Neural progenitor cell (in vitro differentiated cells): Measurements from ENCODE around the gene POGLUT2. TPM values are rescaled to one million over a fixed set of nuclear protein-coding genes. Genes with fewer than 3 reads are reported as not detected.

Source experiments
- DNase-seq: peaks from one replicate; pipeline ENCODE4 v3.0.0-alpha.2; 2016; ENCODE audit warnings: low spot score
- H2AFZ ChIP-seq: fragments of 200-600 bp; sonication (generic); replicated peaks from 2 replicates; pipeline ENCODE4 v1.6.1; 2016; ENCODE audit warnings: antibody characterized with exemption
- H3F3A ChIP-seq: fragments of 200-600 bp; sonication (generic); 2 replicates; pipeline ENCODE4 v1.6.1; 2016; ENCODE audit warnings: antibody characterized with exemption, low read depth
- H3K27ac ChIP-seq: fragments of 200-600 bp; sonication (generic); 2 replicates; pipeline ENCODE4 v1.5.1; 2016; ENCODE audit warnings: mild to moderate bottlenecking
- H3K27me3 ChIP-seq: fragments of 200-600 bp; sonication (generic); 2 replicates; pipeline ENCODE4 v1.6.1; 2016; ENCODE audit warnings: mild to moderate bottlenecking, moderate library complexity
- H3K36me3 ChIP-seq: fragments of 200-600 bp; sonication (generic); 2 replicates; pipeline ENCODE4 v1.5.1; 2016
- H3K4me1 ChIP-seq: fragments of 200-600 bp; sonication (generic); 2 replicates; pipeline ENCODE4 v1.6.1; 2016; ENCODE audit warnings: mixed run types
- H3K4me2 ChIP-seq: fragments of 200-600 bp; sonication (generic); 2 replicates; pipeline ENCODE4 v1.6.1; 2016
- H3K4me3 ChIP-seq: fragments of 200-600 bp; sonication (generic); 2 replicates; pipeline ENCODE4 v1.5.1; 2016
- H3K79me2 ChIP-seq: fragments of 200-600 bp; sonication (generic); 2 replicates; pipeline ENCODE4 v1.6.1; 2016; ENCODE audit warnings: low read depth
- H3K9ac ChIP-seq: fragments of 200-600 bp; sonication (generic); 2 replicates; pipeline ENCODE4 v1.6.1; 2016
- H3K9me3 ChIP-seq: fragments of 200-600 bp; sonication (generic); 2 replicates; pipeline ENCODE4 v1.5.1; 2016; ENCODE audit warnings: low read depth
- H4K20me1 ChIP-seq: fragments of 200-600 bp; sonication (generic); 2 replicates; pipeline ENCODE4 v1.6.1; 2016; ENCODE audit warnings: low read depth
- H3K27ac Mint-ChIP-seq: 3 replicates; pipeline ENCODE4 v1.8.0; 2021; ENCODE audit warnings: mixed read lengths
- H3K27me3 Mint-ChIP-seq: 2 replicates; pipeline ENCODE4 v1.8.0; 2022; ENCODE audit warnings: low read depth, mild to moderate bottlenecking, inconsistent platforms, moderate library complexity, mixed read lengths; ENCODE audit not compliant: insufficient read depth
- H3K36me3 Mint-ChIP-seq: 3 replicates; pipeline ENCODE4 v1.8.0; 2021; ENCODE audit warnings: mixed read lengths
- H3K4me1 Mint-ChIP-seq: 3 replicates; pipeline ENCODE4 v1.8.0; 2021; ENCODE audit warnings: mixed read lengths
- H3K4me3 Mint-ChIP-seq: 3 replicates; pipeline ENCODE4 v1.8.0; 2021; ENCODE audit warnings: mild to moderate bottlenecking, moderate library complexity, mixed read lengths
- H3K9me3 Mint-ChIP-seq: 3 replicates; pipeline ENCODE4 v1.8.0; 2020; ENCODE audit warnings: mixed read lengths
- CTCF ChIP-seq: fragments of 200-600 bp; sonication (generic); IDR thresholded peaks from 2 replicates; pipeline ENCODE4 v1.5.1; 2017; ENCODE audit warnings: antibody characterized with exemption, mild to moderate bottlenecking
- EZH2 ChIP-seq: fragments of 200-600 bp; sonication (generic); IDR thresholded peaks from 2 replicates; pipeline ENCODE4 v1.6.1; 2017; ENCODE audit warnings: antibody characterized with exemption, mild to moderate bottlenecking, moderate library complexity
- EZH2phosphoT487 ChIP-seq: fragments of 200-600 bp; sonication (generic); IDR thresholded peaks from 2 replicates; pipeline ENCODE4 v1.6.1; 2017; ENCODE audit warnings: antibody characterized with exemption
- total RNA-seq: library from RNA; depleted of rRNA; stranded (reverse); fragments of >200 nt; gene quantifications from 2 replicates; pipeline ENCODE4 v1.2.3, GENCODE V29; 2015; ENCODE audit warnings: low replicate concordance

The POGLUT2 gene
- total RNA-seq, 1 donor from 2014 or later, result 33.5 TPM

GRCh38 chr13:102845630-102846260 lies 47.0 kb upstream of the POGLUT2 start, which contains the start of gene ERCC5:
Gene ERCC5 (plus strand): TSS chr13:102846032. CDS start chr13:102846267, 235 bp downstream.
- peak within 1 kb of the TSS; percentile 84 for H2AFZ ChIP-seq
- H3K4me1 ChIP-seq, result peaks cover 8% of the 10 kb centered on the region
- peak within 1 kb of the TSS; percentile 88 for H3K4me3 ChIP-seq
- H4K20me1 ChIP-seq, result no peaks in the 10 kb centered on the region
- peak; percentile 95 for DNase-seq
- H3K27me3 ChIP-seq, result no peaks in the 10 kb centered on the region
- H3K36me3 ChIP-seq, result no peaks in the 10 kb centered on the region
- peak within 1 kb of the TSS; percentile 58 for H3K27ac ChIP-seq
- Mint-ChIP-seq H3K36me3 (no peaks in the 10 kb centered on the region), H3K4me1 (peaks cover 12% of the 10 kb centered on the region), H3K9me3 (no peaks in the 10 kb centered on the region), H3K27me3 (peaks cover 2% of the 10 kb centered on the region), H3K27ac (peak within 1 kb of the TSS; percentile 90), H3K4me3 (peak within 1 kb of the TSS; percentile 89)
- H3K9ac ChIP-seq, result peak within 1 kb of the TSS; percentile 85
- peaks cover 8% of the 10 kb centered on the region for H3F3A ChIP-seq
- H3K4me2 ChIP-seq, result peak within 1 kb of the TSS; percentile 82
- peaks cover 21% of the 10 kb centered on the region for H3K79me2 ChIP-seq
- TF ChIP-seq EZH2 (no peak), CTCF (no peak), EZH2phosphoT487 (no peak)
- no peaks in the 10 kb centered on the region for H3K9me3 ChIP-seq

- peak overlapping the region; percentile 84 for H2AFZ ChIP-seq
- H3K4me3 ChIP-seq, result peak overlapping the region; percentile 88
- H3K9ac ChIP-seq, result peak overlapping the region; percentile 85
- no peaks in the 10 kb centered on the region for H3K36me3 ChIP-seq
- Mint-ChIP-seq H3K4me1 (peaks cover 12% of the 10 kb centered on the region), H3K9me3 (no peaks in the 10 kb centered on the region), H3K36me3 (no peaks in the 10 kb centered on the region), H3K4me3 (peak overlapping the region; percentile 89), H3K27me3 (peaks cover 2% of the 10 kb centered on the region), H3K27ac (peak overlapping the region; percentile 90)
- H3K4me2 ChIP-seq, result peak overlapping the region; percentile 82
- peaks cover 8% of the 10 kb centered on the region for H3K4me1 ChIP-seq
- TF ChIP-seq CTCF, result no peak
- no peak for TF ChIP-seq EZH2
- no peak for TF ChIP-seq EZH2phosphoT487
- no peaks in the 10 kb centered on the region for H3K27me3 ChIP-seq
- peaks cover 8% of the 10 kb centered on the region for H3F3A ChIP-seq
- H4K20me1 ChIP-seq, result no peaks in the 10 kb centered on the region
- H3K27ac ChIP-seq, result no peak overlapping the region
- peaks cover 21% of the 10 kb centered on the region for H3K79me2 ChIP-seq
- H3K9me3 ChIP-seq, result no peaks in the 10 kb centered on the region
- DNase-seq, result no peak
Measured at GRCh38 chr13:102845289-102845629, 46.5 kb upstream of the POGLUT2 start.

- H3K27ac Mint-ChIP-seq, result no peak overlapping the region
- H2AFZ ChIP-seq, result no peak overlapping the region
Measured at GRCh38 chr13:102839462-102839861, 40.7 kb upstream of the POGLUT2 start.

More at GRCh38 chr13:102839462-102839861, 40.7 kb upstream of the POGLUT2 start:
- H3K9ac ChIP-seq, result no peak overlapping the region
- TF ChIP-seq CTCF (no peak), EZH2phosphoT487 (no peak), EZH2 (no peak)
- H4K20me1 ChIP-seq, result no peaks in the 10 kb centered on the region
- no peaks in the 10 kb centered on the region for H3K9me3 ChIP-seq
- H3K27ac ChIP-seq, result no peak overlapping the region
- H3K27me3 ChIP-seq, result no peaks in the 10 kb centered on the region
- no peaks in the 10 kb centered on the region for H3K36me3 ChIP-seq
- H3K27me3 Mint-ChIP-seq, result no peaks in the 10 kb centered on the region
- no peaks in the 10 kb centered on the region for H3K9me3 Mint-ChIP-seq
- H3K4me3 ChIP-seq, result no peak overlapping the region
- no peak for DNase-seq
- H3K4me2 ChIP-seq, result no peak overlapping the region
- no peaks in the 10 kb centered on the region for H3K4me1 ChIP-seq
- no peaks in the 10 kb centered on the region for H3F3A ChIP-seq
- no peaks in the 10 kb centered on the region for H3K79me2 ChIP-seq
- H3K36me3 Mint-ChIP-seq, result peaks cover 4% of the 10 kb centered on the region
- peaks cover 2% of the 10 kb centered on the region for H3K4me1 Mint-ChIP-seq
- no peak overlapping the region for H3K4me3 Mint-ChIP-seq
